Transverse colon (tissue), 4 donors: ENCODE results near the gene KLHL13. TPM values are rescaled to one million over a fixed set of nuclear protein-coding genes. Genes with fewer than 3 reads are reported as not detected.
A peak's percentile ranks its signal among the peaks of the same experiment; 100 is the strongest.

Source experiments
- DNase-seq: peaks from one replicate; pipeline ENCODE4 v3.0.0-alpha.2; 2019
- H3K27ac ChIP-seq, 4 donors: fragments of 200-600 bp; sonication (generic); 2 replicates each; pipeline ENCODE4 v1.5.1; 2016 to 2018; ENCODE audit warnings: inconsistent platforms in 4 of 4
- H3K27me3 ChIP-seq: fragments of 200-600 bp; sonication (generic); 2 replicates; pipeline ENCODE4 v1.5.1; 2017; ENCODE audit warnings: inconsistent platforms
- H3K36me3 ChIP-seq, 4 donors: fragments of 200-600 bp; sonication (generic); 2 replicates each; pipeline ENCODE4 v1.5.1; 2017 to 2019; ENCODE audit warnings: inconsistent platforms in 4 of 4
- H3K4me1 ChIP-seq, 4 donors: fragments of 200-600 bp; sonication (generic); 2 replicates each; pipeline ENCODE4 v1.5.1; 2017 to 2020; ENCODE audit warnings: inconsistent platforms in 4 of 4
- H3K4me3 ChIP-seq, 4 donors: fragments of 200-600 bp; sonication (generic); 1 replicate in 1 of 4; 2 replicates in 3 of 4; pipeline versions ENCODE4 v1.5.1 to v1.6.1; 2017 to 2019; ENCODE audit warnings: inconsistent platforms in 4 of 4
- H3K9me3 ChIP-seq, 2 donors: fragments of 200-600 bp; sonication (generic); 2 replicates each; pipeline ENCODE4 v1.5.1; 2017 to 2019; ENCODE audit warnings: inconsistent platforms in 2 of 2
- CTCF ChIP-seq, 5 experiments: fragments of 200-600 bp in 3 of 5; fragments of 450-650 bp in 2 of 5; sonication (generic) in 3 of 5; IDR thresholded peaks; 1 replicate in 2 of 5; 2 replicates in 3 of 5; pipeline ENCODE4 v1.5.1; 2016 to 2017; ENCODE audit warnings: antibody characterized with exemption in 5 of 5, inconsistent platforms in 3 of 5, mild to moderate bottlenecking in 2 of 5, moderate library complexity in 1 of 5
- EP300 ChIP-seq: sonication (generic); formaldehyde crosslinking; IDR thresholded peaks from one replicate; pipeline ENCODE4 v1.6.1; 2017; ENCODE audit warnings: antibody characterized with exemption, low read depth
- POLR2A ChIP-seq: fragments of 450-650 bp; IDR thresholded peaks from one replicate; pipeline ENCODE4 v1.6.1; 2016; ENCODE audit warnings: antibody characterized with exemption, mild to moderate bottlenecking, moderate library complexity
- POLR2AphosphoS5 ChIP-seq, 3 donors: sonication (generic); formaldehyde crosslinking; IDR thresholded peaks; one replicate each; pipeline ENCODE4 v1.6.1; 2016; ENCODE audit warnings: antibody characterized with exemption in 3 of 3
- WGBS, 2 donors: methylation state at CpG; one replicate each; pipeline ENCODE4 v1.1.5; 2018; ENCODE audit warnings: low coverage in 1 of 2; 5-methylcytosine and 5-hydroxymethylcytosine counted together
- in situ Hi-C, 4 donors: fragments of 200-750 bp; cut with MboI; loops; one replicate each; pipeline versions ENCODE4 v1.15.0 to v1.15.1; 2017; ENCODE audit warnings: low sequenced_read_pairs in 3 of 4, low pct_ligation_motif_present in 1 of 4, low pct_unique_long_range_greater_than_20kb in 1 of 4
- intact Hi-C: fragments of 100-400 bp; cut with DNase I; formaldehyde crosslinking; loops from one replicate; pipeline ENCODE4 v1.15.1; 2023; ENCODE audit warnings: low total_unique reads
- total RNA-seq, 4 donors: library from RNA; depleted of rRNA; stranded (reverse); fragments of >200 nt; gene quantifications; one replicate each; pipeline ENCODE4 v1.1.0, GENCODE V29; 2016

Gene KLHL13
- total RNA-seq, 4 donors from 2014 or later, result 0.20 to 7.1 (median 2.7) TPM

- no peak for TF ChIP-seq POLR2AphosphoS5 (IDR thresholded peaks at IDR 0.05)
- no peak for TF ChIP-seq CTCF (IDR thresholded peaks at IDR 0.05)
- no peak for TF ChIP-seq POLR2A
- no peak for TF ChIP-seq EP300
- in situ Hi-C loops, result no loop called here
Observed at GRCh38 chrX:118108304-118108703, 8.3 kb downstream of the KLHL13 start.

GRCh38 chrX:118100091-118100490, 16.5 kb downstream of the KLHL13 start:
- in situ Hi-C loops (no loop called here), intact Hi-C loops (no loop called here)
- no peak overlapping the region for H3K4me3 ChIP-seq
- DNase-seq, result no peak
- H3K4me1 ChIP-seq, result no peaks in the 10 kb centered on the region
- no peaks in the 10 kb centered on the region for H3K9me3 ChIP-seq
- 80 to 87% methylated on average over 3 to 5 of the region's 5 CpGs for WGBS, 2 donors
- no peak for TF ChIP-seq POLR2AphosphoS5 (IDR thresholded peaks at IDR 0.05)
- TF ChIP-seq EP300, result no peak
- no peaks in the 10 kb centered on the region for H3K27me3 ChIP-seq
- H3K36me3 ChIP-seq, result no peaks in the 10 kb centered on the region
- H3K27ac ChIP-seq, result no peak overlapping the region

More at GRCh38 chrX:118108304-118108703, 8.3 kb downstream of the KLHL13 start:
- Histone ChIP-seq H3K4me3 (no peak overlapping the region), H3K9me3 (no peaks in the 10 kb centered on the region), H3K27ac (no peak overlapping the region), H3K36me3 (no peaks in the 10 kb centered on the region), H3K27me3 (no peaks in the 10 kb centered on the region), H3K4me1 (no peaks in the 10 kb centered on the region)
- DNase-seq, result no peak
- 44% methylated on average over 1 of the region's 1 CpG; no CpG with 5 or more reads in 1 of the 2 donors for WGBS, 2 donors
- intact Hi-C loops, result no loop called here

- TF ChIP-seq EP300, result no peak
- no peak for DNase-seq
- H3K4me1 ChIP-seq, result no peaks in the 10 kb centered on the region
- H3K36me3 ChIP-seq, result no peaks in the 10 kb centered on the region
- intact Hi-C loops (no loop called here), in situ Hi-C loops (no loop called here)
- H3K27me3 ChIP-seq, result no peaks in the 10 kb centered on the region
- WGBS, 2 donors, result 49 to 59% methylated on average over 4 of the region's 4 CpGs
- H3K27ac ChIP-seq, result no peak overlapping the region
- no peaks in the 10 kb centered on the region for H3K9me3 ChIP-seq
- no peak overlapping the region for H3K4me3 ChIP-seq
Observed at GRCh38 chrX:118088084-118088483, 28.5 kb downstream of the KLHL13 start.

- Histone ChIP-seq H3K27me3 (no peaks in the 10 kb centered on the region), H3K27ac (peak overlapping the region in 1 of 4 donors; percentile 15), H3K4me1 (peaks cover 0 to 4% (median 0%) of the 10 kb centered on the region in 4 donors), H3K9me3 (no peaks in the 10 kb centered on the region), H3K36me3 (no peaks in the 10 kb centered on the region), H3K4me3 (no peak overlapping the region)
- in situ Hi-C loops, result no loop called here
- DNase-seq, result no peak
- intact Hi-C loops, result no loop called here
- no peak for TF ChIP-seq EP300
- no peak for TF ChIP-seq POLR2A
- no peak for TF ChIP-seq CTCF (IDR thresholded peaks at IDR 0.05)
- TF ChIP-seq POLR2AphosphoS5 (IDR thresholded peaks at IDR 0.05), result no peak
- 20 to 40% methylated on average over 1 of the region's 1 CpG for WGBS, 2 donors
Observed at GRCh38 chrX:118074196-118074595, 42.4 kb downstream of the KLHL13 start.

- no peak overlapping the region for H3K27ac ChIP-seq
- no peak overlapping the region for H3K4me3 ChIP-seq
- H3K36me3 ChIP-seq, result no peaks in the 10 kb centered on the region
- no peaks in the 10 kb centered on the region for H3K9me3 ChIP-seq
- H3K27me3 ChIP-seq, result no peaks in the 10 kb centered on the region
- no peaks in the 10 kb centered on the region for H3K4me1 ChIP-seq
- no peak for DNase-seq
- in situ Hi-C loops (no loop called here), intact Hi-C loops (no loop called here)
- 55 to 83% methylated on average over 1 to 2 of the region's 2 CpGs for WGBS, 2 donors
- no peak for TF ChIP-seq POLR2A
- no peak for TF ChIP-seq CTCF (IDR thresholded peaks at IDR 0.05)
- no peak for TF ChIP-seq POLR2AphosphoS5 (IDR thresholded peaks at IDR 0.05)
- no peak for TF ChIP-seq EP300
Observed at GRCh38 chrX:118066867-118067515, 49.6 kb downstream of the KLHL13 start.
